ENCODE results near the gene RAPH1. TPM values are rescaled to one million over a fixed set of nuclear protein-coding genes. Genes with fewer than 3 reads are reported as not detected.
A peak's percentile ranks its signal among the peaks of the same experiment; 100 is the strongest.
"Not testable (repeated sequence)": the region's sequence is repeated elsewhere in the genome, so short reads cannot be mapped to it uniquely, and the experiment has no call there.

Gene RAPH1
- total and polyA plus RNA-seq, 2 experiments from 2014 or later: 5.0 to 36.2 TPM

DNA sequence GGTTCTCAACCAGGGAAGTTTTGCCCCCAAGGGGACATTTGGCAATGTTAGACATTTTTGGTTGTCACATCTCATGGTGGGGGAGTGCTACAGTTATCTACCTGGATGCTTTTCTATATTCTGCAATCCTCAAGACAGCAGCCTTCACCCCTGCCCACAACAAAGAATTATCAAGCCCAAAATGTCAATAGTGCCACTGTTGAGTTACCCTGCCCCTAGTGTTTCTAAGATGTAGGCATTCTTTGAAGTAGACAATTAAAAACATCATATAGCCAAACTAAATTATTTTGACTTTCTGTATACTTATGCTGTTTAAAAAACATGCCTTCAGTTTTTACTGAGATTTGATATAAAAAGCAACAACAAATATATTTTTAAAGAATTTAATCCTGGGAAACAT is 158.9 kb downstream of the RAPH1 start:
- H3K4me1 ChIP-seq (ENCODE audit: insufficient read depth): no peaks in the 10 kb centered on the region
- no peak overlapping the region for H3K27ac ChIP-seq (ENCODE audit: low read depth)
- no peaks in the 10 kb centered on the region for H3K4me1 Mint-ChIP-seq
- no peak overlapping the region for H3K4me3 ChIP-seq
- H3K9me3 Mint-ChIP-seq: peaks cover 4% of the 10 kb centered on the region; the same call in 2 of the 3 replicates
- TF ChIP-seq ZNF114 (CRISPR knock-in tag; IDR thresholded peaks at IDR 0.05) (no peak), EZH2phosphoT487 (IDR thresholded peaks at IDR 0.05; ENCODE audit: unreplicated experiment) (no peak), STAT1 (IDR thresholded peaks at IDR 0.05; ENCODE audit: unreplicated experiment) (no peak)
- TF ChIP-seq, protein P1, sequence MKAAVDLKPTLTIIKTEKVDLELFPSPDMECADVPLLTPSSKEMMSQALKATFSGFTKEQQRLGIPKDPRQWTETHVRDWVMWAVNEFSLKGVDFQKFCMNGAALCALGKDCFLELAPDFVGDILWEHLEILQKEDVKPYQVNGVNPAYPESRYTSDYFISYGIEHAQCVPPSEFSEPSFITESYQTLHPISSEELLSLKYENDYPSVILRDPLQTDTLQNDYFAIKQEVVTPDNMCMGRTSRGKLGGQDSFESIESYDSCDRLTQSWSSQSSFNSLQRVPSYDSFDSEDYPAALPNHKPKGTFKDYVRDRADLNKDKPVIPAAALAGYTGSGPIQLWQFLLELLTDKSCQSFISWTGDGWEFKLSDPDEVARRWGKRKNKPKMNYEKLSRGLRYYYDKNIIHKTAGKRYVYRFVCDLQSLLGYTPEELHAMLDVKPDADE (IDR thresholded peaks at IDR 0.05): no peak
- TF ChIP-seq, protein P2, sequence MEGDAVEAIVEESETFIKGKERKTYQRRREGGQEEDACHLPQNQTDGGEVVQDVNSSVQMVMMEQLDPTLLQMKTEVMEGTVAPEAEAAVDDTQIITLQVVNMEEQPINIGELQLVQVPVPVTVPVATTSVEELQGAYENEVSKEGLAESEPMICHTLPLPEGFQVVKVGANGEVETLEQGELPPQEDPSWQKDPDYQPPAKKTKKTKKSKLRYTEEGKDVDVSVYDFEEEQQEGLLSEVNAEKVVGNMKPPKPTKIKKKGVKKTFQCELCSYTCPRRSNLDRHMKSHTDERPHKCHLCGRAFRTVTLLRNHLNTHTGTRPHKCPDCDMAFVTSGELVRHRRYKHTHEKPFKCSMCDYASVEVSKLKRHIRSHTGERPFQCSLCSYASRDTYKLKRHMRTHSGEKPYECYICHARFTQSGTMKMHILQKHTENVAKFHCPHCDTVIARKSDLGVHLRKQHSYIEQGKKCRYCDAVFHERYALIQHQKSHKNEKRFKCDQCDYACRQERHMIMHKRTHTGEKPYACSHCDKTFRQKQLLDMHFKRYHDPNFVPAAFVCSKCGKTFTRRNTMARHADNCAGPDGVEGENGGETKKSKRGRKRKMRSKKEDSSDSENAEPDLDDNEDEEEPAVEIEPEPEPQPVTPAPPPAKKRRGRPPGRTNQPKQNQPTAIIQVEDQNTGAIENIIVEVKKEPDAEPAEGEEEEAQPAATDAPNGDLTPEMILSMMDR (conservative IDR thresholded peaks at IDR 0.05; ENCODE audit: low read depth in 2 of 2): peak in 1 of 2 experiments; percentile 34; a peak in 2 of 4 replicates
- no peaks in the 10 kb centered on the region for H3K27me3 ChIP-seq (ENCODE audit: insufficient read depth)
- H3F3A ChIP-seq (replicated peaks; ENCODE audit: low read depth): no peaks in the 10 kb centered on the region
- H3K4me2 ChIP-seq: no peak overlapping the region
- no peak overlapping the region for H3K4me3 Mint-ChIP-seq
- no peaks in the 10 kb centered on the region for H3K9me2 ChIP-seq (ENCODE audit: insufficient read depth)
- peaks cover 28% of the 10 kb centered on the region for H3K79me2 ChIP-seq (replicated peaks; ENCODE audit: insufficient read depth)
- peaks cover 3% of the 10 kb centered on the region for H3K27me3 Mint-ChIP-seq (ENCODE audit: insufficient read depth, low read depth, poor library complexity)
- peaks cover 5% of the 10 kb centered on the region; the same call in 1 of the 2 replicates for H3K36me3 ChIP-seq (ENCODE audit: insufficient read depth)
- H3K27ac Mint-ChIP-seq: peak overlapping the region; percentile 78; the same call in 1 of the 2 replicates
- no peaks in the 10 kb centered on the region for H4K20me1 ChIP-seq (replicated peaks; ENCODE audit: insufficient read depth)
- DNase-seq (ENCODE audit: low spot score) (no peak), ATAC-seq (no peak)
- H3K36me3 Mint-ChIP-seq (ENCODE audit: low read depth): peaks cover 24% of the 10 kb centered on the region
- no peak overlapping the region for H2AFZ ChIP-seq

DNA sequence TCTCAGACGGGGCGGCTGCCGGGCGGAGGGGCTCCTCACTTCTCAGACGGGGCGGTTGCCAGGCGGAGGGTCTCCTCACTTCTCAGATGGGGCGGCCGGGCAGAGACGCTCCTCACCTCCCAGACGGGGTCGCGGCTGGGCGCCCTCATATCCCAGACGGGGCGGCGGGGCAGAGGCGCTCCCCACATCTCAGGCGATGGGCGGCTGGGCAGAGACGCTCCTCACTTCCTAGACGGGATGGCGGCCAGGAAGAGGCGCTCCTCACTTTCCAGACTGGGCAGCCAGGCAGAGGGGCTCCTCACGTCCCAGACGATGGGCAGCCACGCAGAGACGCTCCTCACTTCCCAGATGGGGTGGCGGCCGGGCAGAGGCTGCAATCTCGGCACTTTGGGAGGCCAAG is 162.4 kb downstream of the RAPH1 start:
- H3K36me3 ChIP-seq (ENCODE audit: insufficient read depth): peaks cover 19% of the 10 kb centered on the region; the same call in 1 of the 2 replicates
- H3K9me2 ChIP-seq (ENCODE audit: insufficient read depth); H4K20me1 ChIP-seq (replicated peaks; ENCODE audit: insufficient read depth); H3K27ac Mint-ChIP-seq; H3K9me3 Mint-ChIP-seq; H3K4me2 ChIP-seq; H3K4me1 Mint-ChIP-seq; H3K4me3 Mint-ChIP-seq; H3K27me3 Mint-ChIP-seq (ENCODE audit: insufficient read depth, low read depth, poor library complexity); H2AFZ ChIP-seq; H3K27me3 ChIP-seq (ENCODE audit: insufficient read depth); H3F3A ChIP-seq (replicated peaks; ENCODE audit: low read depth); H3K27ac ChIP-seq (ENCODE audit: low read depth); DNase-seq (ENCODE audit: low spot score); ATAC-seq; H3K4me1 ChIP-seq (ENCODE audit: insufficient read depth); H3K4me3 ChIP-seq: not testable (repeated sequence)
- H3K36me3 Mint-ChIP-seq (ENCODE audit: low read depth): peaks cover 49% of the 10 kb centered on the region
- peaks cover 49% of the 10 kb centered on the region for H3K79me2 ChIP-seq (replicated peaks; ENCODE audit: insufficient read depth)

DNA sequence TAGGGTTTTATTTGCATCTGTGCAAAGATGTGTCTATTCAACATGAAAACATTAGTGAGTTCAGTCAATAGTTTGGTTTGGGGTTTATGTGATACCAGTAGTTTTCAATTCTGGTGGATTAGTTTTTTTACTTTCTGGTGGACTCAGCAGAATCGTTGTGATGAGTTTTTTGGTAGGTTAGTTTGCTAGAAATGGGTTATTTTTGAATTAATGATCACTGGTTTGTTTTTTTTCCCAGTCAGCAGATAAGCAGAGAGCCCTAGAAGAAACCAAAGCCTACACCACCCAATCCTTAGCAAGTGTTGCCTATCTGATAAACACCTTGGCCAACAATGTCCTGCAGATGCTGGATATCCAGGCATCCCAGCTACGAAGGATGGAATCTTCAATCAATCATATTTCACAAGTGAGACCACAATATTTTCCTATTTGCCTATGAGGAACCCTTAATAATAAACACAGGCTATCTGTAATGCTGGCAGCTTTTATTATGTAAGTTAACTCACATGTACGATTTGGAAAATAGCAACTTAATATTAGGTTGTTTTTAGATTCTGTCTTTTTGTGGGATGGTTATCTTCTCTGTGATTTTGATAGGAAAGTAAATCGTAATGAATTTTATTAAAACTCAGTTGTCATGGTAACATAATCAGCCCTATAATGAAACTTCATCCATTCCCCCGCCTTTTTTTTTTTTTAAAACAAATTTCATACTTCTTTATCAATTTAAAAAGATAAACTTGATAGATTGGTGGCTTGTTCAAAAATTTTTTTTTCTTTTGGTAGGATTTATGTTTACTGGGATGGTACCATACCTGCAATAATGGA is 168.2 kb downstream of the RAPH1 start:
- no peak for DNase-seq (ENCODE audit: low spot score)
- H2AFZ ChIP-seq: no peak overlapping the region
- TF ChIP-seq EZH2phosphoT487 (IDR thresholded peaks at IDR 0.05; ENCODE audit: unreplicated experiment): no peak
- no peak for TF ChIP-seq ZNF114 (CRISPR knock-in tag; IDR thresholded peaks at IDR 0.05)
- TF ChIP-seq JUNB (IDR thresholded peaks at IDR 0.05; ENCODE audit: unreplicated experiment): no peak
- no peak for TF ChIP-seq POLR2AphosphoS5 (IDR thresholded peaks at IDR 0.05; ENCODE audit: low read depth)
- TF ChIP-seq, protein P2 (conservative IDR thresholded peaks at IDR 0.05; ENCODE audit: low read depth in 2 of 2): no peak
- Mint-ChIP-seq H3K4me1 (no peaks in the 10 kb centered on the region), H3K9me3 (no peaks in the 10 kb centered on the region; the same call in 2 of the 3 replicates), H3K4me3 (no peak overlapping the region), H3K36me3 (ENCODE audit: low read depth) (peaks cover 41% of the 10 kb centered on the region), H3K27ac (no peak overlapping the region), H3K27me3 (ENCODE audit: insufficient read depth, low read depth, poor library complexity) (peaks cover 2% of the 10 kb centered on the region)
- no peak overlapping the region for H3K27ac ChIP-seq (ENCODE audit: low read depth)
- H3K4me2 ChIP-seq: no peak overlapping the region
- H3K9me2 ChIP-seq (ENCODE audit: insufficient read depth): no peaks in the 10 kb centered on the region
- peaks cover 19% of the 10 kb centered on the region; the same call in 1 of the 2 replicates for H3K36me3 ChIP-seq (ENCODE audit: insufficient read depth)
- no peak overlapping the region for H3K4me3 ChIP-seq
- H4K20me1 ChIP-seq (replicated peaks; ENCODE audit: insufficient read depth): peaks cover 11% of the 10 kb centered on the region
- peaks cover 88% of the 10 kb centered on the region for H3K79me2 ChIP-seq (replicated peaks; ENCODE audit: insufficient read depth)
- no peak for ATAC-seq
- H3K27me3 ChIP-seq (ENCODE audit: insufficient read depth): no peaks in the 10 kb centered on the region
- H3K4me1 ChIP-seq (ENCODE audit: insufficient read depth): no peaks in the 10 kb centered on the region
- no peaks in the 10 kb centered on the region for H3F3A ChIP-seq (replicated peaks; ENCODE audit: low read depth)

Data from GM23338 (cell line).